GM06990 (cell line): ENCODE data around the gene CLEC17A.
"Not testable (repeated sequence)": the region's sequence is repeated elsewhere in the genome, so short reads cannot be mapped to it uniquely, and the experiment has no call there.

ENCODE experiments used
- DNase-seq: peaks from one replicate; pipeline ENCODE4 v3.0.0-alpha.2; 2011; ENCODE audit not compliant: insufficient read length; ENCODE audit errors: extremely low read depth
- H3K27me3 ChIP-seq: replicated peaks from 2 replicates; pipeline ENCODE4 v1.6.0; 2011; ENCODE audit warnings: low read length; ENCODE audit not compliant: control insufficient read depth, insufficient read depth
- H3K36me3 ChIP-seq: 2 replicates; pipeline ENCODE4 v1.5.1; 2011; ENCODE audit warnings: low read length; ENCODE audit not compliant: control insufficient read depth, insufficient read depth
- H3K4me3 ChIP-seq: replicated peaks from 2 replicates; pipeline ENCODE4 v1.5.1; 2011; ENCODE audit warnings: low read depth, mild to moderate bottlenecking, control low read depth, low read length
- TF ChIP-seq, protein P1 (sequence below): IDR thresholded peaks from 2 replicates; pipeline ENCODE4 v1.5.1; 2011; ENCODE audit warnings: low read length, control low read depth, mild to moderate bottlenecking, inconsistent platforms; ENCODE audit not compliant: insufficient read depth, poor library complexity, severe bottlenecking

CLEC17A gene

GRCh38 chr19:14606627-14607026, 23.7 kb downstream of the CLEC17A start:
- Histone ChIP-seq H3K36me3 (peaks cover 21% of the 10 kb centered on the region), H3K27me3 (no peaks in the 10 kb centered on the region), H3K4me3 (no peak overlapping the region)
- no peak for DNase-seq
- TF ChIP-seq, protein P1, sequence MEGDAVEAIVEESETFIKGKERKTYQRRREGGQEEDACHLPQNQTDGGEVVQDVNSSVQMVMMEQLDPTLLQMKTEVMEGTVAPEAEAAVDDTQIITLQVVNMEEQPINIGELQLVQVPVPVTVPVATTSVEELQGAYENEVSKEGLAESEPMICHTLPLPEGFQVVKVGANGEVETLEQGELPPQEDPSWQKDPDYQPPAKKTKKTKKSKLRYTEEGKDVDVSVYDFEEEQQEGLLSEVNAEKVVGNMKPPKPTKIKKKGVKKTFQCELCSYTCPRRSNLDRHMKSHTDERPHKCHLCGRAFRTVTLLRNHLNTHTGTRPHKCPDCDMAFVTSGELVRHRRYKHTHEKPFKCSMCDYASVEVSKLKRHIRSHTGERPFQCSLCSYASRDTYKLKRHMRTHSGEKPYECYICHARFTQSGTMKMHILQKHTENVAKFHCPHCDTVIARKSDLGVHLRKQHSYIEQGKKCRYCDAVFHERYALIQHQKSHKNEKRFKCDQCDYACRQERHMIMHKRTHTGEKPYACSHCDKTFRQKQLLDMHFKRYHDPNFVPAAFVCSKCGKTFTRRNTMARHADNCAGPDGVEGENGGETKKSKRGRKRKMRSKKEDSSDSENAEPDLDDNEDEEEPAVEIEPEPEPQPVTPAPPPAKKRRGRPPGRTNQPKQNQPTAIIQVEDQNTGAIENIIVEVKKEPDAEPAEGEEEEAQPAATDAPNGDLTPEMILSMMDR, result no peak

DNA sequence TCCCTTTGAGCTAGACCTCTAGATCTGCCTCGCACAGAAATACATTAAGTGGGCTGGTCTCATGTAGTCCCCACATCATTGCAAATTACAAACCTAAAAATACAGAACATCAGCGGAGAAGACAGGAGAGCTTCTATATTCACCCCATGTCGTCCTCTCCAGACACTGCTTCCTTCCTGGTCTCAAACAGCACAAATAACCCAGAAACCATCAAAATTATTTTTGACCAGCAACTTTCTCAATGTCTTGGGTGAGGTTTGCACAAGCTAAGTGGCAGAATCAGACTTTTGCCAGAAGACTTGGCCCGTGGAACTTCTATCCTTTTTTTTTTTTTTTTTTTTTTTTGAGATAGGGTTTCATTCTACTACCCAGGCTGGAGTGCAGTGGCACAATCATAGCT, 28.2 kb downstream of the CLEC17A start:
- Histone ChIP-seq H3K4me3 (no peak overlapping the region), H3K27me3 (no peaks in the 10 kb centered on the region), H3K36me3 (peaks cover 23% of the 10 kb centered on the region)
- TF ChIP-seq, protein P1, result no peak
- DNase-seq, result no peak

- not testable (repeated sequence) for DNase-seq, H3K27me3 ChIP-seq, H3K4me3 ChIP-seq
- peaks cover 17% of the 10 kb centered on the region for H3K36me3 ChIP-seq
These were observed 29.4 kb downstream of the CLEC17A start for GRCh38 chr19:14612242-14612641.

DNA sequence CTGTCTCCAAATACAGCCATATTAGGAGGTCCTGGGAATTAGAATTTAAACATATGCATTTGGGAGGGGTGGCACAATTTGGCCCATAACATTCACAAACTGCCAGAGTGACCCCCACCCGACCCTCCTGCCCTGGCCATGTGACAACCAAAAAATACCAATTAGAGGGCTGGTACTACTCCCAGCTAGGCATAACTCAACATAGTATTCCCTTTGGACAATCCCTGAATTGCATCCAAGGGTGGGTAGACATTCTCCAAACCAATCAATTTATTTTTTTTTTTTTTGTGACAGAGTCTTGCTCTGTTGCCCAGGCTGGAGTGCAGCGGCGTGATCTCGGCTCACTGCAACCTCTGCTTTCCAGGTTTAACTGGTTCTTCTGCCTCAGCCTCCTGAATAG, 29.8 kb downstream of the CLEC17A start:
- TF ChIP-seq, protein P1, result no peak
- no peak for DNase-seq
- no peak overlapping the region for H3K4me3 ChIP-seq
- H3K27me3 ChIP-seq, result no peaks in the 10 kb centered on the region
- peaks cover 17% of the 10 kb centered on the region for H3K36me3 ChIP-seq

GRCh38 chr19:14613399-14614098, 30.7 kb downstream of the CLEC17A start:
- peaks cover 15% of the 10 kb centered on the region for H3K36me3 ChIP-seq
- not testable (repeated sequence) for H3K27me3 ChIP-seq, H3K4me3 ChIP-seq
- peak; percentile 45 for DNase-seq

GRCh38 chr19:14614099-14614412, 31.2 kb downstream of the CLEC17A start:
- TF ChIP-seq, protein P1, result no peak
- DNase-seq, result peak; percentile 62
- no peaks in the 10 kb centered on the region for H3K27me3 ChIP-seq
- H3K36me3 ChIP-seq, result peaks cover 13% of the 10 kb centered on the region
- H3K4me3 ChIP-seq, result no peak overlapping the region

DNA sequence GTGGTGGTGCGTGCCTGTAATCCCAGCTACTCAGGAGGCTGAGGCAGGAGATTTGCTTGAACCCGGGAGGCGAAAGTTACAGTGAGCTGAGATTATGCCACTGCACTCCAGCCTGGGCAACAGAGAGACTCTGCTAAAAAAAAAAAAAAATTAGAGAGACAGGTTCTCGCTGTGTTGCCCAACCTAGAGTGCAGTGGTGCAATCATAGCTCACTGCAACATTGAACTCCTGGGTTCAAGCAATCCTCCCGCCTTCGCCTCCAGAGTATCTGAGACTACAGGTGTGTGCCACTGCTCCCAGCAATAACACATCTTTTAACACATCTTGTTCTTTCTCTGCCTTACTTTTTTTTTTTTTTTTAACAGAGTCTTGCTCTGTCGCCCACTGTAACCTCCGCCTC, 32.7 kb downstream of the CLEC17A start:
- peaks cover 6% of the 10 kb centered on the region for H3K36me3 ChIP-seq
- no peak overlapping the region for H3K4me3 ChIP-seq
- TF ChIP-seq, protein P1, result no peak
- DNase-seq, result no peak
- H3K27me3 ChIP-seq, result no peaks in the 10 kb centered on the region
